GM12872 (cell line): ENCODE measurements around the gene JSRP1.

Experiments used
- TF ChIP-seq, protein P1 (sequence below): IDR thresholded peaks from 3 replicates; pipeline ENCODE4 v1.5.1; 2011; ENCODE audit warnings: low read depth, mild to moderate bottlenecking, low read length, moderate library complexity; ENCODE audit not compliant: insufficient read depth

Gene JSRP1

DNA sequence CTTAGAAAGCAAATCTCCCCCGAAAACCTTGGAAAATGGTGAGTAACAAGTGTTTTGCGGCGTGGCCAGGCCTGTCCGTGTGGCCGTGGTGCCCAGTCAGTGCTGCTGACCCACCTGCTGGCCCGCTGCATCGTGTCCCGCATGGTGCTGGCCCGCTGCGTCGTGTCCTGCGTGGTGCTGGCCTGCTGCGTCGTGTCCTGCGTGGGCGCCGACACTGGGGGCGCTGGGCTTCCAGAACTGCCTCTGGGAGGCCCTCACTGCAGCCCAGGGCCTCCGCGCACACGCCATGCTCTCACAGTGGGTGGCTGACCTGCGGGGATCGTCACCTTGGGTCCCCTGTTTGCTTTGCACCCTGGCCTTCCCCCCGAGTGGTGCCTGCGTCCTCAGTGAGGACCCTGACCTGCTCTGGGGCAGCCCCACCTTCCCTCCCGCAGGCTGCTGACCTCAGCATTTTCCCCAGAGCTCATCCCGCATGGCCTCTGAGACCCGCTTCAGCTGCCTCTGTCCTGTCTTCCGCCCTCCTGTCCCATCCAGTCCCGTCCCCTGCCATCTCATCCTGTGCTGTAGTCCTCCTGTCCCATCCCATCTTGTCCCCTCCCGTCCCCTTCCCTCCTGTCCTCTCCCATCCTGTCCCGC lies 30.7 kb downstream of the JSRP1 start:
- TF ChIP-seq, protein P1, sequence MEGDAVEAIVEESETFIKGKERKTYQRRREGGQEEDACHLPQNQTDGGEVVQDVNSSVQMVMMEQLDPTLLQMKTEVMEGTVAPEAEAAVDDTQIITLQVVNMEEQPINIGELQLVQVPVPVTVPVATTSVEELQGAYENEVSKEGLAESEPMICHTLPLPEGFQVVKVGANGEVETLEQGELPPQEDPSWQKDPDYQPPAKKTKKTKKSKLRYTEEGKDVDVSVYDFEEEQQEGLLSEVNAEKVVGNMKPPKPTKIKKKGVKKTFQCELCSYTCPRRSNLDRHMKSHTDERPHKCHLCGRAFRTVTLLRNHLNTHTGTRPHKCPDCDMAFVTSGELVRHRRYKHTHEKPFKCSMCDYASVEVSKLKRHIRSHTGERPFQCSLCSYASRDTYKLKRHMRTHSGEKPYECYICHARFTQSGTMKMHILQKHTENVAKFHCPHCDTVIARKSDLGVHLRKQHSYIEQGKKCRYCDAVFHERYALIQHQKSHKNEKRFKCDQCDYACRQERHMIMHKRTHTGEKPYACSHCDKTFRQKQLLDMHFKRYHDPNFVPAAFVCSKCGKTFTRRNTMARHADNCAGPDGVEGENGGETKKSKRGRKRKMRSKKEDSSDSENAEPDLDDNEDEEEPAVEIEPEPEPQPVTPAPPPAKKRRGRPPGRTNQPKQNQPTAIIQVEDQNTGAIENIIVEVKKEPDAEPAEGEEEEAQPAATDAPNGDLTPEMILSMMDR: no peak

DNA sequence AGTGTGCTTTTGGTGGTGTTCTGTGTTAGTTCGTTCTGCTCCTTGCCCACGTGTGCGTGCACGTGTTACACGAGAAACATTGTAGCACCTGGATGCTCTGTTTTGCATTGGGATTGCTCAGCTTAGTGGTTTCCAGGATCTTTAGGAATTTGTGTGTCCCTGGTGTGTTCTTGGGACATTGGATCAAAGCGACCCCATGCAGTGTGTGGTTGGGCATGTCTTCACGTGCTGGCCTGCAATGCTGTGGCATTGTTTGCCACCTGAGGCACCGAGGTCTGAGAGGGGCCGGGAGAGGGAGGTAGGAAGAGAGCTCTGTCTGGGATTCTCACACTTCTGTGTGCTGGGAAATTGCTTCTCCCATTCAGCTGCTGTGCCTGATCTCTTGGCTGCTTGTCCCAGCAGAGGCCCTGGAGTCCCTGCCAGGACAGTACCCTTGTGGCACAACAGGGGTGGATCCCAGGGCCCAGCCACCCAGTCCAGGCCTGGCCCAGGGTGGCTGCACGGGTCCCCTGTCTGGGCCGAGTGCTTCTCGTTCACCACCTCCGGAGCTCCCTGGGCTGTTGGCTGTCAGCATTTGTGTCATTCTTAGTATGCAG lies 31.4 kb downstream of the JSRP1 start:
- TF ChIP-seq, protein P1: no peak

DNA sequence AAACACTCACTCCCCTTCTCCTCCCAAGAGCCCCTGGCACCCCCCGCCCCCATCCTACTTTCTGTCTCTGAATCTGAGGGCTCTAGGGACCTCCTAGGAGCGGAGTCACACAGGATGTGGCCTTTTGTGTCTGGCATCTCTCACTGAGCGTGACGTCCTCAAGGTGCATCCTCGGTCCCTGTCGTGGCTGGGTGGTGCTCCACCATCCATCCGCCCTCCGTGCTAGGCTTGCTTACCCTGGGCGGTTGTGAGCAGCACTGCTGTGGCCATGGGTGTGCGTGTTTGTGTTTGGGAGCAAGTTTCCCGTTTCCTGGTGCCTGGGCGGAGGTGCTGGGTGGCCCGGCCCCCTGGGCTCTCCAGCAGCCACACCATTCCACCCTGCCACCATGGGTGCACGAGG lies 32.3 kb downstream of the JSRP1 start:
- TF ChIP-seq, protein P1: no peak

DNA sequence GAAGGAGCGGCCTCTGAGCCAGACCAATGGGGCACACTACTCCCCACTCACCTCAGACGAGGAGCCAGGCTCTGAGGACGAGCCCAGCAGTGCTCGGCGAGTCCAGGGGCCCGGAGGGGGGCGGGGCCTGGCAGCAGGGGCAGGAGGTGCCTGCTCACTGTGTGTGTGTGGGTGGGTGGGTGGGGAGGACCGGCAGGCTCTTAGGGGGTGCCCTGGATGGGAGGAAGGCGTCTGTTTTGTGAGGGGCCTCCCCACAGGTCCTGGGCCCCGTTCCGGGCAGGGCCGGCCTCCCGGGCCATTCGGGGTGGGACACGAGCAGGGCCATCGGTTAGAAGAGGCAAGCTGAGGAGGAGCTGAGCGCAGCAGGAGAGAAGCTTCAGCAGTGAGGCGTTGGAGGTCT lies 32.8 kb downstream of the JSRP1 start:
- TF ChIP-seq, protein P1: no peak

DNA sequence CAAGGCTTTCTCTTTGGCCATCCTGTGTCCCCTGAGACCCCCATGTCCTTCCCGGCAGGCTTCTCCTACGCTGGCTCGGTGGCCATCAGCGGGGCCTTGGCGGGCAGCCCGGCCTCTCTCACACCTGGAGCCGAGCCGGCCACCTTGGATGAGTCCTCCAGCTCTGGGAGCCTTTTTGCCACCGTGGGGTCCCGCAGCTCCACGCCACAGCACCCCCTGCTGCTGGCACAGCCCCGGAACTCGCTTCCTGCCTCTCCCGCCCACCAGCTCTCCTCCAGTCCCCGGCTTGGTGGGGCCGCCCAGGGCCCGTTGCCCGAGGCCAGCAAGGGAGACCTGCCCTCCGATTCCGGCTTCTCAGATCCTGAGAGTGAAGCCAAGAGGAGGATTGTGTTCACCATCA lies 34.3 kb downstream of the JSRP1 start:
- TF ChIP-seq, protein P1: no peak

DNA sequence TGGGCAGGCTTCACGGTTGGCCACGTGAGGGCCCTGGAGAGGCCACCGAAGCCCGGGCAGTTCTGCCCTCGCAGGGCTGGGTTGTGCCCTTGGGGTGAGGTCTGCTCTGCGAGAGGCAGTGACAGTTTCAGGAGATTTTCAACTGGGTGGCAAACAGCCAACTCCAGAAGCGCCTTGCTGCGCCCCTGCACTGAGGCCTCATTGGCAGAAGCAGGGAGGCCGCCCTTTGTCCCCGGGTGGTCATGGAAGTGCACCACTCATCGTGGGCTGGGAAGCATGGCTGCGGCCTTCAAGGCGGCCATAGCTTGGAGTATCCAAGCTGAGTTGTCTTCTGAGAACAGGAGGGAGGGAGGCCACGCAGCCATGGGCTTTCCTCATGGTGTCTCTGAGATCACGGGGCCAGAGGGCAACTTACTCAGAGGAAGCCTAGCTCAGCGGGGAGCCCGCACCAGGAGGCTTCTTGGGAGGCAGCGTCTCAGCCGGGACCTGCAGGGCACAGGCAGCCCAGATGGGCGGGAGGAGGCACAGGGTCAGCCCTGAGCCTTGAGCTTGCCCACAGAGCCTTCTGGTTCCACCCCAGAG lies 34.9 kb downstream of the JSRP1 start:
- TF ChIP-seq, protein P1: no peak

DNA sequence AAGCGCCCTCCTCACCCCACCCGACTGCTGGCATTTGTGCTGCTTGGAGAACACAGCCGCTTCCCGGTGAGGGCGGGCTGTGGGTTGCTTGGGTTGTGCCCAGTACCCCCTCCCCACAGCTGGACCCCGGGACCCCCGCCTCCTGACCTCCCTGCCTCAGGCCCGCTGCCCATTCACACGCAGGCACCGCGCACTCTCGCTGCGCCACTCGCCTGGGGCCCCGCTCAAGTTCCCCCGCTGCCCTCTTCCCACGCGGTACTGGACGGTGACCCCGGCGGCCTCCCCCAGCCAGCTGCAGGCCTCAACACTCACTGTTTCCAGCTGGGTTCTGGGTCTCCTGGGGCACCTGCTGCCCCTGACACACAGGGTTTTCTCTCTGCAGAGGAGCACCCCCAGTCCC lies 36.5 kb downstream of the JSRP1 start:
- TF ChIP-seq, protein P1: no peak
